Adrenal gland (tissue), 12 donors: Measurements from ENCODE around the gene ACHE. TPM values are rescaled to one million over a fixed set of nuclear protein-coding genes. Genes with fewer than 3 reads are reported as not detected.
"Not testable (repeated sequence)": the region's sequence is repeated elsewhere in the genome, so short reads cannot be mapped to it uniquely, and the experiment has no call there.

Source experiments
- DNase-seq, 7 donors: peaks; one replicate each; pipeline ENCODE4 v3.0.0-alpha.2; 2019 to 2020
- H3K27ac ChIP-seq, 5 donors: fragments of 200-600 bp; sonication (generic) in 4 of 5; 1 replicate in 3 of 5; 2 replicates in 2 of 5; pipeline versions ENCODE4 v1.5.1 to v1.8.0; 2016 to 2020; ENCODE audit warnings: mild to moderate bottlenecking in 1 of 5
- H3K27me3 ChIP-seq: fragments of 200-600 bp; 2 replicates; pipeline ENCODE4 v1.8.0; 2021
- H3K36me3 ChIP-seq, 2 donors: fragments of 200-600 bp; replicated peaks in 1 of 2; 1 replicate in 1 of 2; 2 replicates in 1 of 2; pipeline versions ENCODE4 v1.5.1 to v1.8.0; 2018 to 2022
- H3K4me1 ChIP-seq, 2 donors: fragments of 200-600 bp; replicated peaks in 1 of 2; 1 replicate in 1 of 2; 2 replicates in 1 of 2; pipeline versions ENCODE4 v1.5.1 to v1.8.0; 2018 to 2021
- H3K4me3 ChIP-seq, 4 donors: fragments of 200-600 bp; sonication (generic) in 3 of 4; one replicate each; pipeline ENCODE4 v1.5.1; 2016 to 2018
- H3K9me3 ChIP-seq, 3 donors: fragments of 200-600 bp; sonication (generic) in 1 of 3; replicated peaks in 1 of 3; 1 replicate in 2 of 3; 2 replicates in 1 of 3; pipeline versions ENCODE4 v1.5.1 to v1.8.0; 2016 to 2021
- POLR2A ChIP-seq, 2 donors: fragments of 450-650 bp; IDR thresholded peaks; one replicate each; pipeline ENCODE4 v1.6.1; 2017; ENCODE audit warnings: antibody characterized with exemption in 2 of 2, mild to moderate bottlenecking in 2 of 2, moderate library complexity in 1 of 2
- WGBS, 4 donors: extraction: QIAGEN DNeasy Blood & Tissue Kit in 2 of 4; methylation state at CpG; one replicate each; pipeline versions ENCODE4 v1.1.5 to v1.1.7; 2013 to 2017; 5-methylcytosine and 5-hydroxymethylcytosine counted together
- intact Hi-C, 2 donors: fragments of 100-400 bp; cut with DNase I; formaldehyde crosslinking; loops; one replicate each; pipeline versions ENCODE4 v1.14.1 to v1.15.0; 2022 to 2023
- polyA plus RNA-seq, 3 donors: library from polyadenylated mRNA; stranded (reverse); fragments of 200-250 nt in 2 of 3; fragments of 350-450 nt in 1 of 3; fragmentation: Illumina TruSeq in 1 of 3; extraction: RNeasy Lipid Tissue Mini Kit (QIAGEN cat#74804) in 1 of 3; gene quantifications; one replicate each; pipeline ENCODE4 v1.2.3, GENCODE V29; 2013 to 2014
- total RNA-seq, 9 donors: library from RNA; depleted of rRNA in 4 of 9; stranded (reverse); fragments of >200 nt in 4 of 9; fragments of 120-200 nt in 1 of 9; fragmentation: NEBNext Ultra II Directional in 1 of 9; extraction: Animal tissue kit (Norgen Biotek cat#: 25700) in 1 of 9; gene quantifications; one replicate each; pipeline versions ENCODE4 v1.1.0 to v1.2.4, GENCODE V29; 2013 to 2023
- TF ChIP-seq, protein P1 (sequence below), 6 experiments: fragments of 450-650 bp in 4 of 6; fragments of 200-600 bp in 2 of 6; sonication (generic) in 1 of 6; IDR thresholded peaks; 1 replicate in 5 of 6; 2 replicates in 1 of 6; pipeline versions ENCODE4 v1.5.1 to v1.8.0; 2016 to 2021; ENCODE audit warnings: antibody characterized with exemption in 6 of 6, mild to moderate bottlenecking in 2 of 6, moderate library complexity in 1 of 6
- donor health status: healthy with polysubstance abuse.
- donor health status: Bipolar disorder and iron deficiency.
- donor health status: DM: yes; HTN: yes; CAD: no.
- donor health status: DM: no; HTN: no; CAD: no.
- donor health status: DM: no; HTN: no; CAD: no.
- donor health status: DM: yes; HTN: yes; CAD: no.

Gene ACHE
- total and polyA plus RNA-seq, 12 donors, result 0.26 to 10.2 (median 2.1) TPM

DNA sequence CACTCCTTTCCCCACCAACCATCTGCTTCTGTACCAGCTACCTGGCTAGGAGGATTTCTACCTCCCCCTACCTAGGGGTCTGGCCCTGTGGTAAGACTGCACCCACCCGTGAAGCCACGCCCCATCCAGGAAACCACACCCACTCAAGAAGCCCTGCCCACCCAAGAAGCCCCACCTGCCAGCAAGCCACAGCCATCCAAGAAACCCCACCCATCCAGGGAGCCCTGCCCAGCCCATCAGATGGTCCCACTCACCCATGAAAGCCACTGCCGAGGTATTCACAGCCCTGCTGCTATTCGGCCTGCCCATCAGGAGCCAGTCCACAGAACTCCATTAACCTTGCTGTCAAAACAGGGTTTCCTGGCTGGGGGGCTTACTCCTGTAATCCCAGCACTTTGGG is 38.0 kb upstream of the ACHE start:
- intact Hi-C loops, result no loop called here
- no peak overlapping the region for H3K4me3 ChIP-seq
- TF ChIP-seq, protein P1, sequence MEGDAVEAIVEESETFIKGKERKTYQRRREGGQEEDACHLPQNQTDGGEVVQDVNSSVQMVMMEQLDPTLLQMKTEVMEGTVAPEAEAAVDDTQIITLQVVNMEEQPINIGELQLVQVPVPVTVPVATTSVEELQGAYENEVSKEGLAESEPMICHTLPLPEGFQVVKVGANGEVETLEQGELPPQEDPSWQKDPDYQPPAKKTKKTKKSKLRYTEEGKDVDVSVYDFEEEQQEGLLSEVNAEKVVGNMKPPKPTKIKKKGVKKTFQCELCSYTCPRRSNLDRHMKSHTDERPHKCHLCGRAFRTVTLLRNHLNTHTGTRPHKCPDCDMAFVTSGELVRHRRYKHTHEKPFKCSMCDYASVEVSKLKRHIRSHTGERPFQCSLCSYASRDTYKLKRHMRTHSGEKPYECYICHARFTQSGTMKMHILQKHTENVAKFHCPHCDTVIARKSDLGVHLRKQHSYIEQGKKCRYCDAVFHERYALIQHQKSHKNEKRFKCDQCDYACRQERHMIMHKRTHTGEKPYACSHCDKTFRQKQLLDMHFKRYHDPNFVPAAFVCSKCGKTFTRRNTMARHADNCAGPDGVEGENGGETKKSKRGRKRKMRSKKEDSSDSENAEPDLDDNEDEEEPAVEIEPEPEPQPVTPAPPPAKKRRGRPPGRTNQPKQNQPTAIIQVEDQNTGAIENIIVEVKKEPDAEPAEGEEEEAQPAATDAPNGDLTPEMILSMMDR (IDR thresholded peaks at IDR 0.05), result no peak
- TF ChIP-seq POLR2A (IDR thresholded peaks at IDR 0.05), result no peak
- no peaks in the 10 kb centered on the region for H3K36me3 ChIP-seq
- no peak overlapping the region for H3K27ac ChIP-seq
- DNase-seq, result no peak
- H3K27me3 ChIP-seq, result no peaks in the 10 kb centered on the region
- no peaks in the 10 kb centered on the region for H3K9me3 ChIP-seq
- H3K4me1 ChIP-seq, result no peaks in the 10 kb centered on the region
- 25 to 56% (median 49%) methylated on average over 2 to 4 of the region's 4 CpGs for WGBS, 4 donors

DNA sequence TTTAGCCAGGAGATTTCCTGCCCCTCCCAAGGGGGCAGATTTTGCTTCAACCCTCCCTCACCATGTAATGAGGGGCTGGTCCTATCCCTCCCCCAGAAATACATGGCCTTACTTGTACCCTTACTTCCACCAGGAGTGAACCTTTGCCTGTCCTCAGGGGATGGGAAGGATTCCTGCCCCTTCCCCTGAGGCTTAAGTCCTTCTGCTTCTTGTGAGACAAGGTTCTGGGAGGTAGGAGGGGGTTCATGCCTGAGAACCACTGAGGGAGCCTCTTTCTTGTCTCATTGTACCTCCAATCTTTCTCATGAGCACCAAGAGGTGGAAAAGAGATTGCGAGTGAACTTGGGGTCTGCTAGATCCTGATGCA is 34.1 kb upstream of the ACHE start:
- Histone ChIP-seq H3K4me3 (no peak overlapping the region), H3K36me3 (no peaks in the 10 kb centered on the region), H3K9me3 (no peaks in the 10 kb centered on the region), H3K27me3 (no peaks in the 10 kb centered on the region), H3K27ac (no peak overlapping the region), H3K4me1 (no peaks in the 10 kb centered on the region)
- WGBS, 4 donors, result 64 to 80% (median 70%) methylated on average over 1 of the region's 1 CpG
- intact Hi-C loops, result no loop called here
- no peak for TF ChIP-seq POLR2A (IDR thresholded peaks at IDR 0.05)
- TF ChIP-seq, protein P1 (IDR thresholded peaks at IDR 0.05), result no peak
- DNase-seq, result no peak

DNA sequence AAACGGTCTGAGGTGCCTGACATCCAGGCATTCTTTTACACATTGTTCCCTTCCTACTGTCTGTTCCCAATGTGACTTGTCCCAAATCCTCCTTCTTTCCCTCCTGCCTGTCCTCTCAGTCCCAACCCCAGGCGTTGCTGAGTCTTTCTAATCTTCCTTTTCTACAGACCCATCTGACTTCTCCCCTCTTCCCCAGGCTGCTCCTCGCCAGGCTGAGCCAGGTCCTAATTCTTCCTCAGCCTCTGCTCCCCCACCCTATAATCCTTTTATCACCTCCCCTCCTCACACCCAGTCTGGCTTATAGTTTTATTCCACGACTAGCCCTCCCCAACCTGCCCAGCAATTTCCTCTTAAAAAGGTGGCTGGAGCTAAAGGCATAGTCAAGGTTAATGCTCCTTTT is 27.9 kb upstream of the ACHE start:
- H3K27me3 ChIP-seq, H3K4me1 ChIP-seq, H3K9me3 ChIP-seq, DNase-seq, intact Hi-C loops, H3K36me3 ChIP-seq, H3K27ac ChIP-seq, H3K4me3 ChIP-seq: not testable (repeated sequence)
- whole genome bisulfite sequencing, 4 donors, result 54 to 68% (median 59%) methylated on average over 4 of the region's 4 CpGs

DNA sequence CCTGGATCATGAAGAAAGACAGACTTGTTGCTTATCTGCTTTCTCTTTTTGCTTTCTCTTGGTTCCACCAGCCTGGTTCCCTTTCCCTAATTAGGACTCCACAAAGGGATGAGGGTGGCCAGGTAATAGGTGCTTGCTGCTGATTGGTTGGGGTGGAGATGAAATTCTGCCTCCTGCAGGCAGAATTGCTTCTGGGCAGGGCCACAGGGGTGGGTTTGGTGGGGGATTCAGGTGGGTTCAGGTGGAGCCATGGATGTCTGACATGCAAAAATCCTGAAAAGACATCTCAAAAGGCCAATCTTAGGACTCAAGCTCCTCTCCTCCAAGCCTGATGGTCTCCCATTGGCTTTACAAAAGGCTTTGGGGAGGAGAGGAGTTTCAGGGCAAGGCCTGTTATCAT is 25.4 kb upstream of the ACHE start:
- TF ChIP-seq, protein P1 (IDR thresholded peaks at IDR 0.05), result no peak
- no peak for TF ChIP-seq POLR2A (IDR thresholded peaks at IDR 0.05)
- Histone ChIP-seq H3K4me3 (no peak overlapping the region), H3K4me1 (no peaks in the 10 kb centered on the region), H3K27ac (no peak overlapping the region), H3K36me3 (no peaks in the 10 kb centered on the region), H3K9me3 (no peaks in the 10 kb centered on the region), H3K27me3 (no peaks in the 10 kb centered on the region)
- no peak for DNase-seq
- intact Hi-C loops, result no loop called here

DNA sequence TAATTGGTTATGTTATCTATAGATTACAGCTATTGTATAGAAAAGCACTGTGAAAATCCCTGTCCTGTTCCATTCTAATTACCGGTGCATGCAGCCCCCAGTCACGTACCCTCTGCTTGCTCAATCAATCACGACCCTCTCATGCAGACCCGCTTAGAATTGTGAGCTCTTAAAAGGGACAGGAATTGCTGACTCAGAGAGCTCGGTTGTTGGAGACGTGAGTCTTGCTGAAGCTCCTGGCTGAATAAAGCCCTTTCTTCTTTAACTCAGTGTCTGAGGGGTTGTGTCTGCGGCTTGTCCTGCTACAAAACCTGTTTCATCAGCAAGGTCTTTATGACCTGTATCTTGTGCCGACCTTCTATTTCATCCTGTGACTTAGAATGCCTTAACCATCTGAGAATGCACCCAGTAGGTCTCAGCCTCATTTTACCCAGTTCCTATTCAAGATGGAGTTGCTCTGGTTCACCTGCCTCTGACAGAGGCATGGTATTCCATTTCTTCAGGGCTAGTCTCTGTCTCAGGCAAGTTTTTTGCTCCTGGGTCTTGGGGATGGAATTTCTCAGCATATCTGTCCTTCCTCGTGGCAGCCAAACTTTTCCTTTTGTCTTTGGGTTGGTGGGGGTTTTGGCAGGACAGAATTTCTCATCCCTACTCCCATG is 24.2 kb upstream of the ACHE start:
- H3K36me3 ChIP-seq, DNase-seq, intact Hi-C loops, H3K27me3 ChIP-seq, H3K9me3 ChIP-seq, H3K27ac ChIP-seq, H3K4me1 ChIP-seq, H3K4me3 ChIP-seq: not testable (repeated sequence)
- WGBS, 4 donors, result 65 to 76% (median 74%) methylated on average over 8 to 9 of the region's 9 CpGs

DNA sequence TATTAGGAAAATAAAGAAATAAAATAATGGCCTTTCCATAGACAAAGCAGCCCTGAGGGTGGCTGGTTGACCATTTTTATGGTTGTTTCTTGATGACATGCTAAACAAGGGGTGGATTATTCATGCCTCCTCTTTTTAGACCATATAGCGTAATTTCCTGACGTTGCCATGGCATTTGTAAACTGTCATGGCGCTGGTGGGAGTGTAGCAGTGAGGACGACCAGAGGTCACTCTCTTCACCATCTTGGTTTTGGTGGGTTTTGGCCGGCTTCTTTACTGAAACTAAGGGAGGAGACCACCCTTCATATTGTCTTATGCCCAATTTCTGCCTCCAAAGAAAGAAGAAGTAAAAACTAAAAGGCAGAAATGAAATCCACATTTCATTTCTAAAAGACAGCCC is 23.6 kb upstream of the ACHE start:
- intact Hi-C loops, DNase-seq, H3K27me3 ChIP-seq, H3K27ac ChIP-seq, H3K9me3 ChIP-seq, H3K36me3 ChIP-seq, H3K4me3 ChIP-seq, H3K4me1 ChIP-seq: not testable (repeated sequence)
- 81 to 89% (median 85%) methylated on average over 5 of the region's 5 CpGs for WGBS, 4 donors
